HG03469 (cell line): ENCODE data around the gene DCLK1.
"Not testable (repeated sequence)": the region's sequence is repeated elsewhere in the genome, so short reads cannot be mapped to it uniquely, and the experiment has no call there.

Experiments used
- ATAC-seq: cut with Tn5 transposase; IDR thresholded peaks from one replicate; pipeline ENCODE4 v1.9.1; 2021; ENCODE audit warnings: mild to moderate bottlenecking, moderate library complexity, moderate number of reproducible peaks; ENCODE audit not compliant: unreplicated experiment

Gene DCLK1

DNA sequence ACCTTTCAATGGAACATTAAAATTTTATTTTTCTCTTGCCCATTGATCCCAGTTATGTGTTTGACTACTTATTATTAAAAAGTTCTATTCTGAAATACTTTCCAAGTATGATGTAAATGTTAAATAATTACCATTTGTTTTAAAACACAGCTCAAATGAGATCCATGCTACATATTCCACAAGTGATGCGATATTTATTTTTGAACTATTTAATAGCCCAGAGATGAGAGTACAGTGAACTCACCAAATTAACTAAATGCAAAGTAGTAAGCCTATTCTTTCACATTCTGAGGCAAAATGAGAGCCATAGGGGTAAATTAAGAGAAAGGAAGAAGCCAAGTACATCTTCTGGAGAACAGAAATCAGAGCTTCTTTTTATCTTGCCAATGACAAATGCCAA is 1.2 kb upstream of the DCLK1 start:
- ATAC-seq = no peak

DNA sequence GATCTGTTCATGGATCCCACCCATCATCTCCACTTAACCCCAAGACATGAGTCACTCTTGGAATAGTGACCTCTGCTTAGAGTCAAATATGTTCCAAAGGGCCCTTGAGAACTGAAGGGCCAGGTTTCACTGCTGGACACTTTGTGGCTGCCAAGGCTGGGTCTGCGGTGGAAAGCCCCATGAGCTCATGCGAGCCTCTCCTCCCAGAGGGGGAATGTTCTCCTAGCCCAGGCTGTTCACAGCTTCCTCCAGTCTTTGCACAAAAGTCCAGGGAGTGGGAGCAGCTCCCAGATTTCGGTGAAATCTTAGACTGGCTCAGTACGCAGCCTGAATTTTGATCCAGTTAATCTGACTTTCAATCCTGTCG is 732 bp upstream of the DCLK1 start:
- ATAC-seq = no peak

DNA sequence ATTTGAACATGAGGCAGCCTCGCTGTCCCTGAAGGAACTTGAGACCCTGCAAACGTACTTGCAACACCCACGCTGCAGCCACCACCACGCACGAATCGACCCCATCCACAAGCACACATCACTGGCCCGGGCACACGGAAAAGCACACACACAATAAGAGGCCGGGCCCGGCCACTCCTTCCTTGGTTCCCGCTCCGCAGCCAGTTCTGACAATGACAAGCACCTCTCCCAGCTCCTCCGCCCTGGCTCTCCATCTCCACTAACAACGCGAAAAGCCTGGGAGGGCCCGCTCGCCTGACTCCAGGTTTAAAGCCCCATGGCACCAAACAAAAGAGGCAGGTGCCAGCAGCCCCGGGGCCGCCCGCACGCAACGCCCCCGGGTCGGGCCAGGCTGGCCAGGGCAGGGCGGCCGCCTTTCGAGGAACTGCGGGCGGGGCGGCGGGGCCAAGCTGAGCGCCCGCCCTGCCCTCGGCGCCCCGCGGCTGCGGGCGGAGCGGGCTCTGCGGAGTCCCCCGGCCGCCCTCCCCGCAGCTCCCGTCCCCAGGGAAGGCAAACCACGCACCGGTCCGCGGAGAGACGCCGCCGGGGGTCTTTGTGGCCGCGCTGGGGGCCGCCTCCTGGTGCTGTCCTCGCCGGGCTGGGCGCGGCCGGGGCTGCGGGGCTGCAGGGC is 495 bp downstream of the DCLK1 start:
- no peak for ATAC-seq

- ATAC-seq = no peak
Observed at GRCh38 chr13:36130193-36130551, 1.0 kb downstream of the DCLK1 start.

GRCh38 chr13:36129539-36129938 is 1.6 kb downstream of the DCLK1 start:
- no peak for ATAC-seq

DNA sequence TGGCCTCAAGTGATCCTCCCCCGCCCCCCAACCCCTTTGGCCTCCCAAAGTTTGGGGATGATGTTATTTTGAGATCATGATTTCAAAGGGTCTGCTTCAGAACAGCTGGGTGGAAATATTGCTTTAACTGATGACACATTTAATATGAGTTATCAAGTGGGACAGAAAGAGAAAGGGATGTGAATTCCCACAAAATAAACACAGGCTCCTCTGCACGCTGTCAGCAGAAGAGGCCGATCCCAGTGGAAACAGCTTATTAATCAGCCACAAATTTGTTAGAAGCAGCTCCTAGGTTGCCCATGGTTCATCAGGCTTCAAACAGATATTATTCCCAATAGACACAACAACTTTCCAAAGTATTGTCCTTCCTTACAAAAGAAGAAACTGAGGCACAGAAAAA is 4.7 kb downstream of the DCLK1 start:
- no peak for ATAC-seq

DNA sequence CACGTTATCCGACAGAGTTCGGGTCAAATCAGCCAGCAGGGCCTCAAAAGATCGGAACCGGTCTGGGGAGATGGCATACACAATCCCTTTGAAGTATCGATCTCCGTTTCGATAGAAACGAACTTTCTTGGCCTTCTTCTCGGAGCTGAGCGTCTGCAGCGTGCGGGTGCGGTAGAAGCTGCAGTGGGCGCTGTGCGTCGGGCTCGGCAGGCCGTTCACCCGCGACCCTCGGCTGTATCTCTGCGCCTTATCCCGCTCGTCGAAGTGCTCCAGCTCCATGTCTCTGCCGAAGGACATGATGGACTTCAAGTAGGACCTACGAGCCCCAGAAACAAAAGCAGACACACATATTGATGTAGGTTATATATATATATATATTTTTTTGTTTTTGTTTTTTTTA is 5.3 kb downstream of the DCLK1 start:
- no peak for ATAC-seq

DNA sequence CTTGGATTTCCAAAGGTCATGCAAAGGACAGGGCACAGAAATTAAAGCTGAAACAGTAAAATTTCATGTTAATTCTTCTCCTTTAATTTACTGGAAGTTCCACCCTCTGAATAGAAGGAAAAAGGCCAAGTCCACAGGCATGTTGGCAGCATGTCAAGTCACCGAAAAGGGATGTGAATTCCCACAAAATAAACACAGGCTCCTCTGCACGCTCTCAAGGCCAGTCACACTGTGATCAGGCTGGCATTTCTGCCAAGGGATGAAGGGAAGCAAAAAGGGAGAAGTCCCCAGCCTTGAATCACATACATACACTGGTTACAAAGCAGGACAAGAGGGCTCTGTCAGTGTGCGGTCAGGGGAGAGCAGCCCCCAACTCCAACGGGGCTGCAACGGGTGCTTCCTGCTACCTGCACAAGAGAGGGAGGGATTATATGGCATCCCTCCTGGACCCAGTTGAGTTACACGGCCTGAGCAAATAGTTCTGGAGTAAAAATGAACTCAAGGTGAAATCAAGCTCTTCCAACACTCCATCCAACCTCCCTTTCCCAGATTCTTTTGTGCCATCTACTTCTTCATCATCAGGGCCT is 6.9 kb downstream of the DCLK1 start:
- no peak for ATAC-seq

DNA sequence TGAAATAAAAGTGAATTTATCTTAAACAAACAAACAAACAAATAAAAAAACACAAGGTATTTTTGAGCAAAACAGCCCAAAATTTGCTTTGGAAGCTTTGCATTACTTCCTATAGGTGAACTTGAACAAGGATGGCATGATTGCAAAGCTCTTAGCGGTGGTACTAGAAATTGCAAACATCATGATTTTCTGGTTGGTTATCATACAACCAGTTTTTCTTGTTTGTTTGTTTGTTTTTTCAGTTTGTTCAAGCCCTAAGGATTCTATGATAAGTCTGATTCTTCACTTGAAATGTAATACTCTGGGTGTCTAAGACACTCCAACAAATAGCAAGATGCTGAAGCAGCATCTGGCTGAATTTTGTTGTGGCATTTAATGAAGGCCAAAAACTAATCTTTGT is 15.9 kb downstream of the DCLK1 start:
- no peak for ATAC-seq

DNA sequence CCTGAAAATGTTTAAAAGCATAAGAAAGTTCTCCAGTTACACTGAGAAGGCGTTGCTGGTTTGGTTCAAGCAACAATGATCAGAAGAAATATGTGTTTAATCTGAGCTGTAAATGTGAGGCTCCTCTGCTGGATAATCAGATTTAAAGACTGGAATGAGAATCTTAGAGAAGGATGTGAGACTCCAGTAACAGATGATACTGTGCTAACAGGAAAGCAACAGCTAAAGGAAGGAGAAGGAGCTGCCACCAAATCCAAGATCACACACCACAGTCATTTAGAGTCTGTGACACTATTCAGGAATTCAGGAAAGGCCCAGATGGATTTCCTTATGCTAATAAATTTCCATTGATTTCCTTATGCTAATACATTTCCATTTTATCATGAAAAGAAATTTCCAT is 16.9 kb downstream of the DCLK1 start:
- ATAC-seq = no peak

DNA sequence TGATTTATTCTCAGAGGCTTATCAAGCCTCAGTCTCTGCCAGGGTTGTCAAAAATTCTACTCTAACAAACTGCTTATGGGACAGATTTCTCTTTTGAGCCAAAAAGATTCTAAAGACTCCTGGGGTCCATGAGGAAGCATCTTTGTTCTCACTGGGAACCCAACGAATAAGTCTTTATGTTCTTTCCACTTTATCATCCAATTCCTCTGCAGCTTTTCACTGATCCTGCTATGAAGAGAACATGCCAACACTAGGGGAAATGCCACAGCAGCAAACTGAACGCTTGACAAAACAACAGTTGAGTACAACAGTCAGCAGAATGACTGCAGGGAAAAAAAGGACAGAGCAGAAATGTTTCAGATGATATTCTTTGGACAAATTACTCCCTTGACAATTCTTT is 22.2 kb downstream of the DCLK1 start:
- ATAC-seq = no peak

- ATAC-seq = no peak
Observed at GRCh38 chr13:36108342-36108741, 22.8 kb downstream of the DCLK1 start.

DNA sequence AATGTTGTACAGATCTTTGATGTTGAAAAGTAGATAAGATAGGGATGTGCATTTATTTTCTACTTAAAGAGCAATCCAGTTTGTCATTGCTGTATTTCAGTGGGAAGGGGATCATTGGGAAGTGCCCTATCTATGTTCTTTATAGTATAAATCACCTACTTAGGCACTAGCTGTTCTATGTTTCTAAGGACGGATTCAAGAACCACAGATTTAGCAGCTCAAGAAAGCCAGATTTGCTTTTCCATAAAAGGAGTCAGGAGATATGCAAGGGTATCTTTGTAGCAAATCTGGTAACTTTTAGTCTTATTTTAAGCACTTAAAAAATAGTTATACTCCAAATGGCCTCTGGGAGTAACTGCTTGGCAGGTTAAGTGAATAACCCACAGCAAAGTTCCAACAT is 23.7 kb downstream of the DCLK1 start:
- ATAC-seq = no peak

- ATAC-seq = no peak
Observed at GRCh38 chr13:36105726-36106125, 25.5 kb downstream of the DCLK1 start.

GRCh38 chr13:36102721-36103120 is 28.5 kb downstream of the DCLK1 start:
- ATAC-seq = no peak

DNA sequence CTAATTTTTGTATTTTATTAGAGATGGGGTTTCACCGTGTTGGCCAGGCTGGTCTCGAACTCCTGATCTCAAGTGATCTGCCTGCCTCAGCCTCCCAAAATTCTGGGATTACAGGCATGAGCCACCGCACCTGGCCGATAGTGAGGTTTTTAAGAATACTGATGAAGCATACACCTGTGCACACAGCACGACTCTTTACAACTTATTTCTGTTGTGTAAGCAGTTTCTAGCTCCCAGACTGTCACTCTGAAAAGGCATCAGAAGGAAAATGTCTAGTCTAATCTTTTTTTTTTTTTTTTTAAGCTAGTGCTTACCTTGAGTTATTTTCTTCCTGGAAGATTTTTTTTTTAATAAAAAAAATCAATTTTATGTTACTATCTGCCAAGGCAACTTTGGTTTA is 29.3 kb downstream of the DCLK1 start:
- ATAC-seq = not testable (repeated sequence)

DNA sequence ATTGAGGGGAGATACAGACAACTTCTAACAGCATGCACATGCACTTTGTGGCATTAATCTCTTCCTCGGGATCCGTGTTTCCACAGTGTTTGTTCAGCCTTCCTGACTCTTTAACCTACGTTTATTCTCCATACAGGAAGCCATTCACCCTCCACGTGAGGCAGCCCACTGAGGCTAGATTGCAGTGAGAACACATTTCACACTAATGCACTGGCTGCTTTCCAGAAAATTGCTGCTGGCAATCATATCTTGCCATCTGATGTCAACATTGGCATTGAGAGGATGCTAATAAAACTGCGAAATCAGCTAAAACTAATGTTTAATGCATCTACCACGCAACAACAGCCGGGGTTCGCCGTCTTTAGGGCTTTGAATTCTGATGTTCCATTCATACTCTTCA is 30.0 kb downstream of the DCLK1 start:
- no peak for ATAC-seq

GRCh38 chr13:36098080-36098479 is 33.1 kb downstream of the DCLK1 start:
- ATAC-seq = no peak

DNA sequence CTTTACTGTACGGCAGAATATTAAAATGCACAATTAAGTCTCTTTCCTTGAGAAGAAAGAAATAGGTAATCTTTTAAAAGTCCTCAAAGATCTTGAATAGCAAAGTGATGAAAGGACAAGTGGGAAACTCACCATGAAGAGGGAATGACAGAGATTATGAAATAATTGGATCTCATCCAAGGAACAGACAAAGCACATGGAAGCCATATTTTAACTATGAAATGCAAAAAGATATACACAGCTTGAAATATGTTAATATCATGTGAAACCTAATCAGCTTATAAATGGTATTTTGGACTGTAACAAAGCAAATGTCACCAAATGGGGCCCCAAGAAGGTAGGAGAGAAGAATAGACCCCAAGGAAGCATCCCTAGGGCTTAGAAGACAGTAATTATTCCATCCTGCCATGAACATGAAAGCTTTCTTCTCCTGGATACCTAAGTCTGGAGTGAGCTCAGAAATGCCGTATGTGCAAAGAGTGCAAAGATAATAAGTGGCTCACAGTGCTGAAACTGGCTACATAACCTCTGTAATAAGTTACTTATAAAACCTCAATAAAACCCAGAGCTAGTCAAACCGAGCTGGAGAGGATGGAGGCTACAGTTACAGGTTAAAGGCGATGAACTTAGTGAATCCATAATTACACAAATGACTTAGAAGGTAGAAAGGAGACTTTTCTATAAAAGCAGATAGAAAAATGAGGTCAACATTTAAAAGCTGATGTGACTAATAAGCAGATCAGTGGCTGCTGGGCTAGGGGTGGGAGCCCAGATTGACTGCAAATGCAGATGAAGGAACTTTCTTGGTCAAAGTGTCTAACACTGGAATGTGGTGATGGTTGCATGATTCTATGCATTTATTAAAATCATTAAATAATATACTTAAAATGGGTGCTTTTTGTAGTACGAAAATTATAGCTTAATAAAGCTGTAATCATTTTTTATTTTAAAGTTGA is 34.4 kb downstream of the DCLK1 start:
- no peak for ATAC-seq

- no peak for ATAC-seq
Observed at GRCh38 chr13:36094478-36094877, 36.7 kb downstream of the DCLK1 start.

DNA sequence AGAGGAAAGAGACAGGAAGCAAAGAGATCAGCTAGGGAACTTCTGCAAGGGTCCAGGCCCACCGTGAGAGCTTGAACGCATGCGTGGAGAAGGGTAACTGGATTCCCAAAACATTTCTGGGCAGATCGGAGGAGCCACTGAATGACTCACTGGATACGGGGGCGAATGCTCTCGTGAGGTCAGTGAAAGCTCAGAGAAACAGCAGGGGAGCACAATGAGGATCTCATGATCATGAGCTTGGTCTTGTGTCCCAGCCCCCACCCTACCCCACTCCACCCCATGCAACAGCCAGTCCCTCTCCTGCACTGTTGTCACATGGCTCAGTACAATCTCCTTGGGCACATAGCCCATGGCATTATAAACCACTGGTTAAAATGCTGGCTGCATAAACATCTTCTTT is 40.6 kb downstream of the DCLK1 start:
- ATAC-seq = no peak

DNA sequence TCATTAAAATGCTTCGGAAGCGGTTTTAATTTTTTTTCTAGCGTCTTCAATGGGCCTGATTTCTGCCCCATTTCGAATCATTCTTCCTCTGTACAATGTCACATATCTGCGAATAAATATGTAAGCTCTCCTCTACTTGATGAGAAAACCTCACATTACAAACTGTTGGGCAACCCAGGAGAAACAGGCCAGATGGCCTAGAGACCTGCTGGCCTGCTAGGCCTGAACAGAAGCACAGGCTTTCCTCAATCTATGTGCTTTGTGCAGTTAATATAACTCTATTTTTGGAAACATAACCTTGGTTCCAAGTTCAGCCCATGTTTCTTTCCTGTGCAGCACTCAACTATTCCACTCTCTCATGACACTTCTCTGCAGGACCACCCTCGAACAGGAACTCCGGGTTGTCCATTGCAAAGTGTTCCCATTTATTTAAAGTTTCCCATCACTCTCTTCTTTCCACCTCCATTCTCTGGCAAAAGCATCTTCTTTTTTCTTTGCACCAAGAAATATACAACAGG is 42.0 kb downstream of the DCLK1 start:
- no peak for ATAC-seq
